Activated effector memory CD4-positive, alpha-beta T cell treated with Interleukin-2 at 50 U/mL for 16 hours (primary cell): ENCODE data around the gene PSG5.
"Not testable (repeated sequence)": the region's sequence is repeated elsewhere in the genome, so short reads cannot be mapped to it uniquely, and the experiment has no call there.

Experiments used
- DNase-seq: peaks from one replicate; pipeline ENCODE4 v3.0.0-alpha.2; 2020

The PSG5 gene

GRCh38 chr19:43186311-43186935 is at the start of gene PSG5:
Gene PSG5 (minus strand): TSS chr19:43186536. CDS start chr19:43186405, 131 bp downstream.
- DNase-seq = not testable (repeated sequence)

GRCh38 chr19:43235686-43236085 is 49.4 kb upstream of the PSG5 start:
- not testable (repeated sequence) for DNase-seq

- no peak for DNase-seq
Measured at GRCh38 chr19:43229315-43229714, 43.0 kb upstream of the PSG5 start.

- not testable (repeated sequence) for DNase-seq
Measured at GRCh38 chr19:43228730-43229129, 42.4 kb upstream of the PSG5 start.

- DNase-seq = not testable (repeated sequence)
Measured at GRCh38 chr19:43226986-43227385, 40.6 kb upstream of the PSG5 start.

GRCh38 chr19:43224855-43225253 is 38.5 kb upstream of the PSG5 start:
- no peak for DNase-seq

- not testable (repeated sequence) for DNase-seq
Measured at GRCh38 chr19:43224201-43224854, 38.0 kb upstream of the PSG5 start.

GRCh38 chr19:43221891-43222290 is 35.6 kb upstream of the PSG5 start:
- not testable (repeated sequence) for DNase-seq

GRCh38 chr19:43219136-43219535 is 32.8 kb upstream of the PSG5 start:
- DNase-seq = not testable (repeated sequence)

GRCh38 chr19:43215881-43216280 is 29.5 kb upstream of the PSG5 start:
- DNase-seq = not testable (repeated sequence)

GRCh38 chr19:43207991-43208390 is 21.7 kb upstream of the PSG5 start:
- no peak for DNase-seq

- DNase-seq = not testable (repeated sequence)
Measured at GRCh38 chr19:43207174-43207573, 20.8 kb upstream of the PSG5 start.

GRCh38 chr19:43205471-43206105 is 19.3 kb upstream of the PSG5 start, which contains the start of gene PSG4:
Gene PSG4 (minus strand): TSS chr19:43205638. CDS start chr19:43205536, 102 bp downstream.
- DNase-seq = not testable (repeated sequence)

GRCh38 chr19:43203611-43204010 is 17.3 kb upstream of the PSG5 start:
- not testable (repeated sequence) for DNase-seq

- not testable (repeated sequence) for DNase-seq
Measured at GRCh38 chr19:43201891-43202290, 15.6 kb upstream of the PSG5 start.

GRCh38 chr19:43201337-43201801 is 15.0 kb upstream of the PSG5 start:
- not testable (repeated sequence) for DNase-seq

GRCh38 chr19:43198686-43199419 is 12.5 kb upstream of the PSG5 start:
- DNase-seq = not testable (repeated sequence)

- not testable (repeated sequence) for DNase-seq
Measured at GRCh38 chr19:43197666-43198397, 11.5 kb upstream of the PSG5 start.

GRCh38 chr19:43194397-43194796 is 8.1 kb upstream of the PSG5 start:
- DNase-seq = not testable (repeated sequence)

GRCh38 chr19:43192381-43193155 is 6.2 kb upstream of the PSG5 start:
- not testable (repeated sequence) for DNase-seq

GRCh38 chr19:43188092-43188491 is 1.8 kb upstream of the PSG5 start:
- DNase-seq = not testable (repeated sequence)
